ENCODE data around the gene ULK2.
"Not testable (repeated sequence)": the region's sequence is repeated elsewhere in the genome, so short reads cannot be mapped to it uniquely, and the experiment has no call there.

Gene ULK2

GRCh38 chr17:19766016-19766415 is 101.7 kb downstream of the ULK2 start:
- no peak for DNase-seq

DNA sequence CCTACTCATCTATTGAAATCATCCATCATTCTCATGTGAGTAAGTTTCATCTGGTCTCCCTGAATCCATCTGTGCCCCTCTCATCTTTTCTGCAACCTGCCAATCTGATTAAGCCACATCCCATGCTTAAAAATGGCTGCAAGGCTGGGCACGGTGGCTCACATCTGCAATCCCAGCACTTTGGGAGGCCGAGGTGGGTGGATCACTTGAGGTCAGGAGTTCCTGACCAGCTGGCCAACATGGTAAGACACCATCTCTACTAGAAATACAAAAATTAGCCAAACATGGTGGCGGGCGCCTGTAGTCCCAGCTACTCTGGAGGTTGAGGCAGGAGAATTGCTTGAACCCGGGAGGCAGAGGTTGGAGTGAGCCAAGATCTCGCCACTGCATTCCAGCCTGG is 103.7 kb downstream of the ULK2 start:
- DNase-seq = not testable (repeated sequence)

GRCh38 chr17:19763416-19763815 is 104.3 kb downstream of the ULK2 start:
- no peak for DNase-seq

DNA sequence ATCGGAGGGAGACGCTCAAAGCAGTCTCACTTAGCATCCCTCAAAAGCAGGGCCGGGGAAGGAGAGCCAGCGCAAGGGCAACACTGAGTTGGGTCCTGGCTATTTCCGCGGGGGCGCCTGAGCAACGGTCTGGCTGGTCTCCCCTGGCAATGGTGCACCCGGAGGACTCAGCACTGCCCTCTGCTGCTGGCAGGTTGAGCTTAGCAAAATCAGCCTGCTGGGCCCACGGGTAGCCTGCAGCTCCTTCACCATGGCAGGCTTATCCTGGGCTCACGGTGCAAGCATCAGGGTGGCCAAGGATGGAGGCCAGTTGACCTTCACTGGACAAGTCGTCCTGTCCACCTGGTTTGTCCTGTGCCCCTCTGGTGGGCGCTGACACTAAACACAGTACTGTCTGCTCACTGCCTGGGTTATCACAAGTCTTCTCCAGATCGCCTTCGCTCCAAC is 105.2 kb downstream of the ULK2 start:
- peak; percentile 52 to 80 for DNase-seq

DNA sequence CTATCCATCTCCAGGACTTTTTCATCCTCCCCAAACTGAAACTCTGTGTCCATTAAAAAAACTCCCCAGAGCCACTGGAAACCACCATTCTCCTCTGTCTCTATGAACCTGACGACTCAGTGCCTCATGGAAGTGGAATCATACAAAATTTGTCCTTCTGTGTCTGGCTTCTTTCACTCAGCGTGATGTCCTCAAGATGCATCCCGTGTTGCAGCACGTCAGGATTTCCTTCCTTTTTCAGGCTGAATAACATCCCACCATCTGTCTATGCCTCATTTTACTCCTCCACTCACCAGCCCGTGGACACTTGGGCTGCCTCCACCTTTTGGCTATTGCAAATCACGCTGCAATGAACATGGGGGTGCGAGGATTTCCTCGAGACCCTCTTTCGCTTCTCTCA is 107.0 kb downstream of the ULK2 start:
- peak; percentile 77 to 89 for DNase-seq

- DNase-seq = no peak
These were observed 107.9 kb downstream of the ULK2 start for GRCh38 chr17:19759568-19760549.

GRCh38 chr17:19757536-19758180 is 110.1 kb downstream of the ULK2 start:
- DNase-seq = no peak

GRCh38 chr17:19756546-19756945 is 111.2 kb downstream of the ULK2 start:
- no peak for DNase-seq

DNA sequence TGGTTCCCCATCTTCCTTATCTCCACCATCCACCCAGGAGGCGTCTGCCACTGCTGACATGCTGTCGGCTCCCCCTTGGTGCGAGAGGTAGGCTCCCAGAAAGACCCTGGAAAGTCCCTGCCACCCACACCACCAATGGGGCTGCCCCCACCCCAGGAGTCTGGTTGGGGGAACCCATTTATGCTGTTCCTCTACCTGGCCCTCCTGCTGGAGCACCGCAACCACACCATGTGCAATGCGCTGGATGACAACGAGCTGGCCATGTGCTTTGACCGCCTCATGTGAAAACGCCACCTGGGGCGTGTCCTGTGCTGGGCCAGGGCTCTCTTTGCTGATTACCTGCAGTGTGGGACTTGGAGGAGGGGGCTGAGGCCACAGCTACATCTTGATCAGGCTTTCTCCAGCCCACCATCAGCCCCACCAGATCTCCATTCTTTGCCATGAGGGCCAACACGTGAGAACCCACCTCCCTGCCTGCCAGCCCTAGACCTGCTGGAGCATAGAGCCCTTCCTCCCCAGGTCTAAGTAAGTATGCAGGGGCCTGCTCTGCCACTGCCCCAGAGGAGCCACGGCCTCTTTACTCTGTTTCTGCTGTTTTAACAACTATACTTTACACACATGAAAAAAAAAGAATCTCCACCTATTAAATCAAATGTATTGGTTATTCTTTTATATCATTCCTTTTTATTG is 111.8 kb downstream of the ULK2 start:
- DNase-seq = no peak

DNA sequence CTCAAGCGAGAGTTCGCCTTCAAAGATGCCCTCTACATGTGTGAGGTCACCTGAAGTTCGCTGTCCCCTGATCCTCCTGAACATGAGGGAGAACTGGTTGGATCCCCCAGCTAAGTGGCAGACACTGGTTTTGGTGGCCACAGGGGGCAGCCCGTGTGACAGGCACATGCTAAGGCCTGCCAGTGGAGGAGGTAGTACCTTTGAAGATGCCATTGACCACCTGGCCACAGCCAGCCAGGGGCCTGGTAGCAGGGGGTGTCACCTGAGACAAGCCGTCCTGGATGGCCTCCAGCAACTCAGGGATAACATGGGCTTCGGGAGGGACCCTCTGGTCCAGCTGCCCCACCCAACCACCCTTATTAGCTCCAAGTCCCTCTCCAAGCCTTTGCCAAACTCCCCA is 112.3 kb downstream of the ULK2 start:
- DNase-seq = no peak

DNA sequence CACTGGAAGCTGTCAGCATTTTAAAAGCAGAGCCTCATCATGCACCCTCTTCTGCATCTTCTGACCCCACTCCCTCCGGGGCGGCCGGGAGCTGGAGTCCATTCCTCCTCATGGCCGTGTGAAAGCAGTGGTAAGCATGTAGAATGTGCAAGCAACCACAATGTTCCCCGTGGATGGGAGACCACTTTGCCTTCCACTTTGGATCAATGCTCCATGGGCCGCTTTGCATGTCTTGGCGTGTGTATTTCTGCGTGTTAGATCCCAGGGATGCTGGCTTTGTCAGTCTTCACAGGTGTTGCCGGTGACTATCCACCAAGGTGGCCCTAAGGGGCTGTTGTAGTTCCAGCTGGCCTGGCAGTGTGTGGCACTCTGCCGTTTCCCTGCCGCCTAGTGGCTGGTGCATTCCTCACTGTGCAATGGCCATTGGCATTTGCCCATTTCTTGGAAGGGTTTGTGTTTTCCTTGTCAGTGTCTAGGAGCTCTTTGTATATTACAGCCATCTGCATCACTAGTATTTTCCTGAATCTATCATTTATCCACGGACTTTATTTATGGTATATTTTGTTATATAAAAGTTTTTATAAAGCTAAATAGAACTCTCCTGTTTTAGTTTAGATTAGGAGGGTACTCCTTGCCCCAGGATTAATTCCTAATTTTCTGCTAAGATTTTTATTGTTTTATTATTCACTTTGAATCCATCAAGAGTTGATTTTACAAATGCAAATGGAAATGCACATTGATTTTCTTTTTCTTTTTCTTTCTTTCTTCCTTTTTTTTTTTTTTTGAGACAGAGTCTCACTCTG is 113.9 kb downstream of the ULK2 start:
- DNase-seq = no peak

GRCh38 chr17:19753051-19753509 is 114.7 kb downstream of the ULK2 start:
- peak; percentile 85 to 94 for DNase-seq

DNA sequence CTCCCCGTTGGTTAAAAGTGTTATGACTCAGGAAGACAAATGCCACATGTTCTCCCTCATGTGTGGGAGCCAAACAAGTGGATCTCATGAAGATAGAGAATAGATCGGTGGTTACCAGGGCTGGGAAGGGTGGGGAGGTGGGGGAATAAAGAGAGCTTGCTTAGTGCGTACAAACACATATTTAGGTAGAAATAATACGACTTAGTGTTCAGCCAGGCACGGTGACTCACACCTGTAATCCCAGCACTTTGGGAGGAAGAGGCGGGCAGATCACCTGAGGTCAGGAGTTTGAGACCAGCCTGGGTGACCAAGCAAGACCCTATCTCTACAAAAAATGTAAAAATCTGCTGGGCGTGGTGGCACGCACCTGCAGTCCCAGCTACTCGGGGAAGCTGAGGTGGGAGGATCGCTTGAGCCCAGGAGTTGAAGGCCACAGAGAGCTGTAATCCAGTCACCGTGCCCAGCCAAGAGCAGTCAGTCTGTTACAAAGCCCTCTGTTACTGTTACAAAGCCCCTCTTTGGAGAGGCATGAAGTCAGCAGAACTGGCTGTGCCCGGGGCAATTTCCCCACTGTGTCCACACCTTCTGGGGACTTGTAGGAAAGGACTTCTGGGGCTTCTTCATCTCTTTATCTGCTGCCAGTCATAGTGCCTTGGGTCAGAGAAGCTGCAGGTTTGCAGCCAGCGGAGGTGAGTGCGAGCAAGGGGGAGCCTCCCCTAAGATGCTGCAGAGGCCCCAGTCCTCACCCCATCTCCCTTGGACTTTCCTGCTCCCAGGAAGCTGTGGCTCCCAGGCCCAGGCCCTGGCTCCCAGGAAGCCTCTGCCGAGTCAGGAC is 115.3 kb downstream of the ULK2 start:
- no peak for DNase-seq

DNA sequence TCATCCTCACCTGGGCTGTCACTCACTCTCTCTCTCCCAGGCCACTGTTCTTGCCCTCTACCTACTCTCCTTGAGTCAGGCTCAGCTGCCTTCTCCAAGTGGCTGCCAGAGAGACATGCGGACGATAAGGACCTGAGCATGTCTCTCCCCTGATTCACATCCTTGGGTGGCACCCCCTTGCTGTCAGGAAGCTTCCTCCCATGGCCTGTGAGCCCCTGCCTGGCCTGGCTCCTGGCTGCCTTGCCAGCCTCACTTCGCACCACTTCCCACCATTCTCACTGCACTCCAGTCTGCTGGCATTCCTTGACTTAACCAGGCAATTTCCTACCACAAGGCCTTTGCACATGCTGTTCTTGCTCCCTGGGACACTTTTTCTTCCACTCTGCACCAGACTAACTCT is 116.9 kb downstream of the ULK2 start:
- DNase-seq = no peak

DNA sequence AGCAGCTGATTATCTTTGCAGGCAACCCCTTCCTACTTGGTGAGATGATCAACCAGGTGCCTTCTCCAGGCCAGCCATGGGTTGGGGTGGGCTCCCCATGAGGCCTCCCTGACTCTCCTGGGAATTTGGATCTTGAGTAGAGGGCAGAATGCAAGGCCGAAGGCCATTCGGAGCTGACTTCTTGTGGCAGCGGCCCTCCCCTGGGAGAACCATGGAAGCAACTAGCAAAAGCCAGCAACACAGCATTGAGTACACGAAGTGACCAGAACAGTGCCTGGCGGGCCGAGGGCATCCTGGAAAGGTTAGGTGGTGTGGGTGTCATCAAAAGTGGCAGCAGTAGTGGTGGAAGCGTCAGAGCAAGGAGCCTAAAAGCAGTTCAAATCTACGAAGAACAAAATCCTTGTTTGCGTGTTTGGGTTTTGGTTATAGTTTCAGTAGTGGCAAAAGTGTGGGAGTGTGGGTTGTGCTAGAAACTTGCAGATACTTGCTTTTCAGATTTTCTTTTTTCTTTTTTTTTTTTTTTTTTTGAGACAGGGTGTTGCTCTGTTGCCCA is 117.6 kb downstream of the ULK2 start:
- DNase-seq = no peak

GRCh38 chr17:19748807-19749193 is 118.9 kb downstream of the ULK2 start:
- DNase-seq = no peak

DNA sequence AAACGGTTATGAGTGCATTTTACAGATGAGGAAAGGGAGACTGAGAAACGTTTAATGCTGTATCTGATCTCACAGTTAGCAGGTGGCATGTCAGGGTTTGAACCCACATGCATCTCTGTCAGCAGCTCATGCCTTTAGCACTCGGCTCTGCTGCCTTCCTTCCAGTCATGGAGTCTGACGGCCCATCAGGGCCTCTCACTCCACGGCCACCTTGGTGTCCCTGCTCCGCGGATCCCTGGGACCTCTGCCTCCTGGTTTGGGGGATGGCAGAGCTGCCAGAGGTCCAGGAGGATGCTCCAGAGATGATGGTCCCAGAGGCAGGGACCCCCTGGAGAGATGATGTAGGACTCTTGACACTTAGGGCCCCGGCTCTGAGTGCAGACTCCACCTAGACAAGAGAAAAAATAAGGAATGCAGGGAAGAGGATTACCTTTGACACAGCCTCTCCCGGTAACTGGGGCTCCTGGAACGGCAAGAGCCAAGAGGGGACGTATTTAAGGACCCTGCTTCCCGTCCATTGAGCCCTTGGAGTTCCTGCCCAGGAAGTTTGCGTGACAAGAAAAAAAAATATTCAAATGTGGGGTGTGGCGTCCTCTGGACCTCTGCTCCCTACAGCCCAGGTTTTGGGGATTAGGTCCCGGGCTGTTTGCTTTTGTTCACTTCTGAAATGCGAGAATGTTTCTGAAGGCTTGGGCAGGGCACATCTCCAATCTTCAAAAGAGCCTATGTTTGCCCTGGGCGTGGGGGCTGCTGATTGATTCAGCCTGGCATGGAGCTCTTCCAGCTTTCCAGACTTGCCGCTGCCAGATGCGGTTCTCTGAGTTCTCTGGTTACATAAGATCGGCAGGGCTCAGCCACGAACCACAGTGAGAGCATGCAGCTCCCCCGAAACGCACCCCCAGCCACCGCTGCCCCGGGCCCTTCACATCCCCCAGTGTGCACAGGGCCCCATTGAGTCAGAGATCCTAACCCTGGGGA is 119.6 kb downstream of the ULK2 start, which contains the start of gene ALDH3A1:
Gene ALDH3A1 (minus strand): TSS at position 470 of the 978 bp plus-strand sequence. CDS start 3,169 bp downstream, outside the sequence.
- no peak for DNase-seq

GRCh38 chr17:19747159-19747719 is 120.5 kb downstream of the ULK2 start:
- DNase-seq = no peak

DNA sequence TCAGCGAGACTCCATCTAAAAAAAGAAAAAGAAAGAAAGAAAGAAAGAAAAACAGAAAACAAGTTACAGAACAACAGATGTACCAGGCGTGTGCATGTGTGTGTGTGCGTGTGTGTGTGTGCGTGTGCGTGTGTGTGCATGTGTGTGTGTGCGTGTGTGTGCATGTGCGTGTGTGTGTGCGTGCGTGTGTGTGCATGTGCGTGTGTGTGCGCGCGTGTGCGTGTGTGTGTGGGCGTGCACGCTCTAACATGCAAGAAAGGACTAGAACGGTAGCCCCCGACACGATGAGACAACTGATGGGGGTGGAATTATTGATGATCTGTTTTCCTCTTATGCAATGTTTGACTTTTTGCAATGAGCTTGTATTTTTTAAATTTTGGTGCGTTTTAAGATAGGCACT is 121.2 kb downstream of the ULK2 start:
- no peak for DNase-seq

All from inflammatory macrophage (primary cell).